Ishikawa (cell line): Measurements from ENCODE around the gene TTLL13.

Source experiments
- CEBPB ChIP-seq: IDR thresholded peaks from 2 replicates; pipeline ENCODE4 v1.6.1; 2012
- CREB1 ChIP-seq: IDR thresholded peaks from 2 replicates; pipeline ENCODE4 v1.6.1; 2012; ENCODE audit warnings: low read depth
- EGR1 ChIP-seq: IDR thresholded peaks from 2 replicates; pipeline ENCODE4 v1.6.1; 2012
- EP300 ChIP-seq: IDR thresholded peaks from 2 replicates; pipeline ENCODE4 v1.6.1; 2012; ENCODE audit warnings: borderline replicate concordance
- FOXM1 ChIP-seq: IDR thresholded peaks from 2 replicates; pipeline ENCODE4 v1.6.1; 2012; ENCODE audit warnings: low read depth, borderline replicate concordance
- RAD21 ChIP-seq: IDR thresholded peaks from 2 replicates; pipeline ENCODE4 v1.6.1; 2012; ENCODE audit warnings: low read depth
- TAF1 ChIP-seq: IDR thresholded peaks from 2 replicates; pipeline ENCODE4 v1.6.1; 2012; ENCODE audit warnings: low read depth, mild to moderate bottlenecking
- TCF12 ChIP-seq: IDR thresholded peaks from 2 replicates; pipeline ENCODE4 v1.6.1; 2012; ENCODE audit warnings: low read depth
- TEAD4 ChIP-seq: IDR thresholded peaks from 2 replicates; pipeline ENCODE4 v1.6.1; 2012
- USF1 ChIP-seq: IDR thresholded peaks from 2 replicates; pipeline ENCODE4 v1.6.1; 2012
- YY1 ChIP-seq: IDR thresholded peaks from 2 replicates; pipeline ENCODE4 v1.6.1; 2012; ENCODE audit warnings: low read depth
- ZBTB7A ChIP-seq: IDR thresholded peaks from 2 replicates; pipeline ENCODE4 v1.6.1; 2012; ENCODE audit warnings: low read depth
- TF ChIP-seq, protein P1 (sequence below): IDR thresholded peaks from 2 replicates; pipeline ENCODE4 v1.6.1; 2012
- TF ChIP-seq, protein P2 (sequence below): IDR thresholded peaks from 2 replicates; pipeline ENCODE4 v1.6.1; 2012; ENCODE audit warnings: low read depth, mild to moderate bottlenecking

- no peak for TF ChIP-seq CREB1
- TF ChIP-seq, protein P1, sequence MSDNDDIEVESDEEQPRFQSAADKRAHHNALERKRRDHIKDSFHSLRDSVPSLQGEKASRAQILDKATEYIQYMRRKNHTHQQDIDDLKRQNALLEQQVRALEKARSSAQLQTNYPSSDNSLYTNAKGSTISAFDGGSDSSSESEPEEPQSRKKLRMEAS = no peak
- no peak for TF ChIP-seq FOXM1
- TF ChIP-seq CEBPB = no peak
- no peak for TF ChIP-seq TCF12
- TF ChIP-seq, protein P2, sequence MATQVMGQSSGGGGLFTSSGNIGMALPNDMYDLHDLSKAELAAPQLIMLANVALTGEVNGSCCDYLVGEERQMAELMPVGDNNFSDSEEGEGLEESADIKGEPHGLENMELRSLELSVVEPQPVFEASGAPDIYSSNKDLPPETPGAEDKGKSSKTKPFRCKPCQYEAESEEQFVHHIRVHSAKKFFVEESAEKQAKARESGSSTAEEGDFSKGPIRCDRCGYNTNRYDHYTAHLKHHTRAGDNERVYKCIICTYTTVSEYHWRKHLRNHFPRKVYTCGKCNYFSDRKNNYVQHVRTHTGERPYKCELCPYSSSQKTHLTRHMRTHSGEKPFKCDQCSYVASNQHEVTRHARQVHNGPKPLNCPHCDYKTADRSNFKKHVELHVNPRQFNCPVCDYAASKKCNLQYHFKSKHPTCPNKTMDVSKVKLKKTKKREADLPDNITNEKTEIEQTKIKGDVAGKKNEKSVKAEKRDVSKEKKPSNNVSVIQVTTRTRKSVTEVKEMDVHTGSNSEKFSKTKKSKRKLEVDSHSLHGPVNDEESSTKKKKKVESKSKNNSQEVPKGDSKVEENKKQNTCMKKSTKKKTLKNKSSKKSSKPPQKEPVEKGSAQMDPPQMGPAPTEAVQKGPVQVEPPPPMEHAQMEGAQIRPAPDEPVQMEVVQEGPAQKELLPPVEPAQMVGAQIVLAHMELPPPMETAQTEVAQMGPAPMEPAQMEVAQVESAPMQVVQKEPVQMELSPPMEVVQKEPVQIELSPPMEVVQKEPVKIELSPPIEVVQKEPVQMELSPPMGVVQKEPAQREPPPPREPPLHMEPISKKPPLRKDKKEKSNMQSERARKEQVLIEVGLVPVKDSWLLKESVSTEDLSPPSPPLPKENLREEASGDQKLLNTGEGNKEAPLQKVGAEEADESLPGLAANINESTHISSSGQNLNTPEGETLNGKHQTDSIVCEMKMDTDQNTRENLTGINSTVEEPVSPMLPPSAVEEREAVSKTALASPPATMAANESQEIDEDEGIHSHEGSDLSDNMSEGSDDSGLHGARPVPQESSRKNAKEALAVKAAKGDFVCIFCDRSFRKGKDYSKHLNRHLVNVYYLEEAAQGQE = no peak
- no peak for TF ChIP-seq TEAD4
- no peak for TF ChIP-seq EP300
- no peak for TF ChIP-seq TAF1
- TF ChIP-seq YY1 = no peak
- no peak for TF ChIP-seq EGR1
- TF ChIP-seq RAD21 = no peak
- no peak for TF ChIP-seq USF1
- TF ChIP-seq ZBTB7A = no peak
Observed at GRCh38 chr15:90239371-90239770, 10.0 kb upstream of the TTLL13 start.
